Measurements from ENCODE around the gene KLHL29. TPM values are rescaled to one million over a fixed set of nuclear protein-coding genes. Genes with fewer than 3 reads are reported as not detected.

The KLHL29 gene
- total and polyA plus RNA-seq, 2 experiments from 2014 or later, result 3.8 to 9.9 TPM

- Histone ChIP-seq H4K20me1 (ENCODE audit: insufficient read depth, poor library complexity, severe bottlenecking) (no peaks in the 10 kb centered on the region), H3K79me2 (no peaks in the 10 kb centered on the region), H3K36me3 (replicated peaks; ENCODE audit: insufficient read depth, low read depth) (no peaks in the 10 kb centered on the region), H3K27ac (no peak overlapping the region), H3K4me2 (no peak overlapping the region), H2AFZ (no peak overlapping the region), H3K9me2 (replicated peaks; ENCODE audit: insufficient read depth) (no peaks in the 10 kb centered on the region), H3K9me3 (ENCODE audit: low read depth) (no peaks in the 10 kb centered on the region), H3K27me3 (no peaks in the 10 kb centered on the region), H3K4me3 (no peak overlapping the region), H3K4me1 (ENCODE audit: insufficient read depth) (no peaks in the 10 kb centered on the region)
- DNase-seq (ENCODE audit: low spot score), result no peak
- WGBS (ENCODE audit: low lambda C conversion rate, missing lambda C conversion rate), result 71% methylated on average over 3 of the region's 3 CpGs
- TF ChIP-seq EZH2 (IDR thresholded peaks at IDR 0.05; ENCODE audit: borderline replicate concordance), result no peak
- TF ChIP-seq EZH2phosphoT487 (IDR thresholded peaks at IDR 0.05; ENCODE audit: low read depth, severe bottlenecking, unreplicated experiment), result no peak
- no peak for TF ChIP-seq CTCF (IDR thresholded peaks at IDR 0.05; ENCODE audit: poor library complexity)
These were observed 17.2 kb upstream of the KLHL29 start for GRCh38 chr2:23367760-23368159.

- Histone ChIP-seq H3K27ac (no peak overlapping the region), H3K9me3 (ENCODE audit: low read depth) (no peaks in the 10 kb centered on the region), H3K4me1 (ENCODE audit: insufficient read depth) (no peaks in the 10 kb centered on the region), H3K4me2 (no peak overlapping the region), H3K36me3 (replicated peaks; ENCODE audit: insufficient read depth, low read depth) (no peaks in the 10 kb centered on the region), H3K9me2 (replicated peaks; ENCODE audit: insufficient read depth) (no peaks in the 10 kb centered on the region), H3K27me3 (no peaks in the 10 kb centered on the region), H3K4me3 (no peak overlapping the region), H4K20me1 (ENCODE audit: insufficient read depth, poor library complexity, severe bottlenecking) (no peaks in the 10 kb centered on the region), H3K79me2 (no peaks in the 10 kb centered on the region), H2AFZ (no peak overlapping the region)
- 82% methylated on average over 8 of the region's 8 CpGs for WGBS (ENCODE audit: low lambda C conversion rate, missing lambda C conversion rate)
- TF ChIP-seq CTCF (IDR thresholded peaks at IDR 0.05; ENCODE audit: poor library complexity), result no peak
- TF ChIP-seq EZH2 (IDR thresholded peaks at IDR 0.05; ENCODE audit: borderline replicate concordance), result no peak
- TF ChIP-seq EZH2phosphoT487 (IDR thresholded peaks at IDR 0.05; ENCODE audit: low read depth, severe bottlenecking, unreplicated experiment), result no peak
- DNase-seq (ENCODE audit: low spot score), result no peak
These were observed 11.3 kb upstream of the KLHL29 start for GRCh38 chr2:23373666-23374065.

- no peak overlapping the region for H3K4me3 ChIP-seq
- H3K79me2 ChIP-seq, result no peaks in the 10 kb centered on the region
- H2AFZ ChIP-seq, result no peak overlapping the region
- no peaks in the 10 kb centered on the region for H3K9me2 ChIP-seq (replicated peaks; ENCODE audit: insufficient read depth)
- no peaks in the 10 kb centered on the region for H3K36me3 ChIP-seq (replicated peaks; ENCODE audit: insufficient read depth, low read depth)
- H3K9me3 ChIP-seq (ENCODE audit: low read depth), result no peaks in the 10 kb centered on the region
- no peaks in the 10 kb centered on the region for H4K20me1 ChIP-seq (ENCODE audit: insufficient read depth, poor library complexity, severe bottlenecking)
- no peaks in the 10 kb centered on the region for H3K27me3 ChIP-seq
- H3K4me2 ChIP-seq, result no peak overlapping the region
- no peaks in the 10 kb centered on the region for H3K4me1 ChIP-seq (ENCODE audit: insufficient read depth)
- 82% methylated on average over 3 of the region's 3 CpGs for WGBS (ENCODE audit: low lambda C conversion rate, missing lambda C conversion rate)
- no peak overlapping the region for H3K27ac ChIP-seq
- no peak for DNase-seq (ENCODE audit: low spot score)
- TF ChIP-seq EZH2phosphoT487 (IDR thresholded peaks at IDR 0.05; ENCODE audit: low read depth, severe bottlenecking, unreplicated experiment) (no peak), EZH2 (IDR thresholded peaks at IDR 0.05; ENCODE audit: borderline replicate concordance) (no peak), CTCF (IDR thresholded peaks at IDR 0.05; ENCODE audit: poor library complexity) (no peak)
These were observed 9.5 kb upstream of the KLHL29 start for GRCh38 chr2:23375448-23375847.

- no peaks in the 10 kb centered on the region for H3K9me3 ChIP-seq (ENCODE audit: low read depth)
- 83% methylated on average over 5 of the region's 5 CpGs for WGBS (ENCODE audit: low lambda C conversion rate, missing lambda C conversion rate)
- no peaks in the 10 kb centered on the region for H3K36me3 ChIP-seq (replicated peaks; ENCODE audit: insufficient read depth, low read depth)
- H3K27ac ChIP-seq, result no peak overlapping the region
- no peaks in the 10 kb centered on the region for H3K79me2 ChIP-seq
- peaks cover under 1% of the 10 kb centered on the region for H3K27me3 ChIP-seq
- DNase-seq (ENCODE audit: low spot score), result no peak
- H4K20me1 ChIP-seq (ENCODE audit: insufficient read depth, poor library complexity, severe bottlenecking), result no peaks in the 10 kb centered on the region
- H2AFZ ChIP-seq, result no peak overlapping the region
- no peaks in the 10 kb centered on the region for H3K4me1 ChIP-seq (ENCODE audit: insufficient read depth)
- no peaks in the 10 kb centered on the region for H3K9me2 ChIP-seq (replicated peaks; ENCODE audit: insufficient read depth)
- TF ChIP-seq EZH2 (IDR thresholded peaks at IDR 0.05; ENCODE audit: borderline replicate concordance) (no peak), CTCF (IDR thresholded peaks at IDR 0.05; ENCODE audit: poor library complexity) (no peak), EZH2phosphoT487 (IDR thresholded peaks at IDR 0.05; ENCODE audit: low read depth, severe bottlenecking, unreplicated experiment) (no peak)
- no peak overlapping the region for H3K4me3 ChIP-seq
- H3K4me2 ChIP-seq, result no peak overlapping the region
These were observed 8.9 kb upstream of the KLHL29 start for GRCh38 chr2:23376075-23376474.

Data from hepatocyte (in vitro differentiated cells).